GM23338 (cell line): Measurements from ENCODE around the gene TMPRSS11F. TPM values are rescaled to one million over a fixed set of nuclear protein-coding genes. Genes with fewer than 3 reads are reported as not detected.

Experiments used
- ATAC-seq: fragments of 200-7000 bp; cut with Tn5 transposase; 3 replicates; pipeline ENCODE4 v1.9.1; 2020
- DNase-seq: peaks from one replicate; pipeline ENCODE4 v3.0.0-alpha.2; 2015; ENCODE audit warnings: low spot score
- H2AFZ ChIP-seq: fragments of 200-600 bp; sonication (generic); 2 replicates; pipeline ENCODE4 v1.8.0; 2016; ENCODE audit warnings: antibody characterized with exemption, mild to moderate bottlenecking, moderate library complexity
- H3F3A ChIP-seq: fragments of 200-600 bp; sonication (generic); replicated peaks from 2 replicates; pipeline ENCODE4 v1.8.0; 2017; ENCODE audit warnings: antibody characterized with exemption, mixed run types, low read depth
- H3K27ac ChIP-seq: fragments of 200-600 bp; sonication (generic); 2 replicates; pipeline ENCODE4 v1.6.1; 2016; ENCODE audit warnings: low read depth
- H3K27me3 ChIP-seq: fragments of 200-600 bp; sonication (generic); 2 replicates; pipeline ENCODE4 v1.8.0; 2016; ENCODE audit warnings: mild to moderate bottlenecking, mixed run types, moderate library complexity; ENCODE audit not compliant: insufficient read depth
- H3K36me3 ChIP-seq: fragments of 200-600 bp; sonication (generic); 2 replicates; pipeline ENCODE4 v1.8.0; 2016; ENCODE audit warnings: mild to moderate bottlenecking; ENCODE audit not compliant: insufficient read depth
- H3K4me1 ChIP-seq: fragments of 200-600 bp; sonication (generic); 2 replicates; pipeline ENCODE4 v1.8.0; 2016; ENCODE audit warnings: mild to moderate bottlenecking, moderate library complexity; ENCODE audit not compliant: insufficient read depth
- H3K4me2 ChIP-seq: fragments of 200-600 bp; sonication (generic); 2 replicates; pipeline ENCODE4 v1.7.1; 2017; ENCODE audit warnings: mixed run types
- H3K4me3 ChIP-seq: fragments of 200-600 bp; sonication (generic); 2 replicates; pipeline ENCODE4 v1.6.1; 2016; ENCODE audit warnings: mixed run types
- H3K79me2 ChIP-seq: fragments of 200-600 bp; sonication (generic); replicated peaks from 2 replicates; pipeline ENCODE4 v1.8.0; 2017; ENCODE audit warnings: mild to moderate bottlenecking; ENCODE audit not compliant: insufficient read depth
- H3K9me2 ChIP-seq: fragments of 200-600 bp; sonication (generic); 2 replicates; pipeline ENCODE4 v1.8.0; 2017; ENCODE audit not compliant: insufficient read depth
- H4K20me1 ChIP-seq: fragments of 200-600 bp; sonication (generic); replicated peaks from 2 replicates; pipeline ENCODE4 v1.8.0; 2017; ENCODE audit warnings: mild to moderate bottlenecking; ENCODE audit not compliant: insufficient read depth
- H3K27ac Mint-ChIP-seq: 2 replicates; pipeline ENCODE4 v1.8.0; 2020; ENCODE audit warnings: inconsistent platforms, mild to moderate bottlenecking, moderate library complexity, mixed read lengths
- H3K27me3 Mint-ChIP-seq: 3 replicates; pipeline ENCODE4 v1.8.0; 2022; ENCODE audit warnings: low read depth, mild to moderate bottlenecking, moderate library complexity, mixed read lengths, inconsistent platforms; ENCODE audit not compliant: insufficient read depth, poor library complexity
- H3K36me3 Mint-ChIP-seq: 3 replicates; pipeline ENCODE4 v1.8.0; 2021; ENCODE audit warnings: low read depth, mild to moderate bottlenecking, inconsistent platforms, moderate library complexity, mixed read lengths
- H3K4me1 Mint-ChIP-seq: 3 replicates; pipeline ENCODE4 v1.8.0; 2020; ENCODE audit warnings: mild to moderate bottlenecking, inconsistent platforms, mixed read lengths
- H3K4me3 Mint-ChIP-seq: 3 replicates; pipeline ENCODE4 v1.8.0; 2021; ENCODE audit warnings: moderate library complexity, mild to moderate bottlenecking, inconsistent platforms, mixed read lengths
- H3K9me3 Mint-ChIP-seq: 3 replicates; pipeline ENCODE4 v1.8.0; 2020; ENCODE audit warnings: moderate library complexity, mild to moderate bottlenecking, inconsistent platforms, mixed read lengths
- CREB1 ChIP-seq: fragments of 250-450 bp; sonication (Bioruptor Pico); IDR thresholded peaks from 2 replicates; pipeline ENCODE4 v1.5.0; 2020; ENCODE audit warnings: low read depth, mild to moderate bottlenecking, moderate library complexity
- CTCF ChIP-seq, 2 experiments: fragments of 200-600 bp in 1 of 2; sonication (generic) in 1 of 2; conservative IDR thresholded peaks; 2 replicates each; pipeline versions ENCODE4 v1.5.1 to v1.6.1; 2016 to 2017; ENCODE audit warnings: antibody characterized with exemption in 2 of 2, low read depth in 2 of 2, mild to moderate bottlenecking in 2 of 2, moderate library complexity in 1 of 2
- EZH2 ChIP-seq: fragments of 200-600 bp; sonication (generic); IDR thresholded peaks from one replicate; pipeline ENCODE4 v1.8.0; 2017; ENCODE audit warnings: antibody characterized with exemption, mild to moderate bottlenecking, low read depth; ENCODE audit not compliant: unreplicated experiment
- EZH2phosphoT487 ChIP-seq: fragments of 200-600 bp; sonication (generic); IDR thresholded peaks from one replicate; pipeline ENCODE4 v1.8.1; 2018; ENCODE audit warnings: antibody characterized with exemption; ENCODE audit not compliant: unreplicated experiment
- JUNB ChIP-seq: IDR thresholded peaks from one replicate; pipeline ENCODE4 v1.6.1; 2016; ENCODE audit warnings: antibody characterized with exemption; ENCODE audit not compliant: unreplicated experiment
- NANOG ChIP-seq: IDR thresholded peaks from 2 replicates; pipeline ENCODE4 v1.6.1; 2016; ENCODE audit warnings: antibody characterized with exemption, borderline replicate concordance
- POLR2AphosphoS5 ChIP-seq: IDR thresholded peaks from 2 replicates; pipeline ENCODE4 v1.6.1; 2016; ENCODE audit warnings: antibody characterized with exemption, low read depth
- STAT1 ChIP-seq: IDR thresholded peaks from one replicate; pipeline ENCODE4 v1.6.1; 2016; ENCODE audit warnings: antibody characterized with exemption; ENCODE audit not compliant: unreplicated experiment
- ZNF114 ChIP-seq: fragments of 250-450 bp; sonication (Bioruptor Pico); IDR thresholded peaks from 2 replicates; pipeline ENCODE4 v1.5.0; 2020; ENCODE audit warnings: mild to moderate bottlenecking, moderate library complexity
- ZNF331 ChIP-seq: fragments of 250-450 bp; sonication (Bioruptor Pico); IDR thresholded peaks from 2 replicates; pipeline ENCODE4 v1.5.0; 2020; ENCODE audit warnings: low read depth, mild to moderate bottlenecking, moderate library complexity
- polyA plus RNA-seq: library from polyadenylated mRNA; unstranded; fragments of >200 nt; fragmentation: Nextera tagmentation; extraction: Ambion mirVana; gene quantifications from 2 replicates; pipeline ENCODE4 v1.2.1, GENCODE V29; 2016
- total RNA-seq: library from RNA; depleted of rRNA; stranded (reverse); fragments of >200 nt; shearing (Covaris generic); gene quantifications from 2 replicates; pipeline ENCODE4 v1.2.3, GENCODE V29; 2014
- TF ChIP-seq, protein P1 (sequence below): IDR thresholded peaks from one replicate; pipeline ENCODE4 v1.6.1; 2018; ENCODE audit warnings: antibody characterized with exemption; ENCODE audit not compliant: unreplicated experiment
- TF ChIP-seq, protein P2 (sequence below): IDR thresholded peaks from 2 replicates; pipeline ENCODE4 v1.6.1; 2016; ENCODE audit warnings: antibody characterized with exemption
- TF ChIP-seq, protein P3 (sequence below): fragments of 250-450 bp; sonication (Bioruptor Pico); IDR thresholded peaks from 2 replicates; pipeline ENCODE4 v1.5.0; 2020; ENCODE audit warnings: mild to moderate bottlenecking, moderate library complexity

Gene TMPRSS11F
- total and polyA plus RNA-seq, 2 experiments from 2014 or later: not detected

DNA sequence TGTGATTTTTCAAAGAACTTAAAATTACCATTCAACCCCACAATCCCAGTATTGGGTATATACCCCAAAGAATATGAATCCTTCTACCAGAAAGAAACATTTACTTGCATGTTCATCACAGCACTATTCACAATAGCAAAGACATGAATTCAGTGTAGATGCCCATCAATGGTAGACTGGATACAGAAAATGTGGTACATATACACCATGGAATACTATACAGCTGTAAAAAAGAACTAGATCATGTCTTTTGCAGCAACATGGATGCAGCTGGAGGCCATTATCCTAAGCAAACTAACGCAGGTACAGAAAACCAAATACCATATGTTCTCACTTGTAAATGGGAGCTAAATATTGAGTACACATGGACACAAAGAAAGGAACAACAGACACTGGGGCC is 34.1 kb upstream of the TMPRSS11F start:
- peaks cover 12% of the 10 kb centered on the region for H3K4me1 Mint-ChIP-seq
- H3K36me3 ChIP-seq: no peaks in the 10 kb centered on the region
- H4K20me1 ChIP-seq: no peaks in the 10 kb centered on the region
- DNase-seq (no peak), ATAC-seq (no peak)
- no peaks in the 10 kb centered on the region for H3K27me3 ChIP-seq
- H3F3A ChIP-seq: no peaks in the 10 kb centered on the region
- no peaks in the 10 kb centered on the region; the same call in 1 of the 2 replicates for H3K9me2 ChIP-seq
- no peak overlapping the region for H2AFZ ChIP-seq
- H3K27ac Mint-ChIP-seq: no peak overlapping the region
- H3K4me2 ChIP-seq: no peak overlapping the region
- TF ChIP-seq ZNF331 (CRISPR knock-in tag): no peak
- TF ChIP-seq POLR2AphosphoS5: no peak
- TF ChIP-seq NANOG: no peak
- TF ChIP-seq EZH2: no peak
- no peak for TF ChIP-seq EZH2phosphoT487
- TF ChIP-seq JUNB: no peak
- TF ChIP-seq, protein P1, sequence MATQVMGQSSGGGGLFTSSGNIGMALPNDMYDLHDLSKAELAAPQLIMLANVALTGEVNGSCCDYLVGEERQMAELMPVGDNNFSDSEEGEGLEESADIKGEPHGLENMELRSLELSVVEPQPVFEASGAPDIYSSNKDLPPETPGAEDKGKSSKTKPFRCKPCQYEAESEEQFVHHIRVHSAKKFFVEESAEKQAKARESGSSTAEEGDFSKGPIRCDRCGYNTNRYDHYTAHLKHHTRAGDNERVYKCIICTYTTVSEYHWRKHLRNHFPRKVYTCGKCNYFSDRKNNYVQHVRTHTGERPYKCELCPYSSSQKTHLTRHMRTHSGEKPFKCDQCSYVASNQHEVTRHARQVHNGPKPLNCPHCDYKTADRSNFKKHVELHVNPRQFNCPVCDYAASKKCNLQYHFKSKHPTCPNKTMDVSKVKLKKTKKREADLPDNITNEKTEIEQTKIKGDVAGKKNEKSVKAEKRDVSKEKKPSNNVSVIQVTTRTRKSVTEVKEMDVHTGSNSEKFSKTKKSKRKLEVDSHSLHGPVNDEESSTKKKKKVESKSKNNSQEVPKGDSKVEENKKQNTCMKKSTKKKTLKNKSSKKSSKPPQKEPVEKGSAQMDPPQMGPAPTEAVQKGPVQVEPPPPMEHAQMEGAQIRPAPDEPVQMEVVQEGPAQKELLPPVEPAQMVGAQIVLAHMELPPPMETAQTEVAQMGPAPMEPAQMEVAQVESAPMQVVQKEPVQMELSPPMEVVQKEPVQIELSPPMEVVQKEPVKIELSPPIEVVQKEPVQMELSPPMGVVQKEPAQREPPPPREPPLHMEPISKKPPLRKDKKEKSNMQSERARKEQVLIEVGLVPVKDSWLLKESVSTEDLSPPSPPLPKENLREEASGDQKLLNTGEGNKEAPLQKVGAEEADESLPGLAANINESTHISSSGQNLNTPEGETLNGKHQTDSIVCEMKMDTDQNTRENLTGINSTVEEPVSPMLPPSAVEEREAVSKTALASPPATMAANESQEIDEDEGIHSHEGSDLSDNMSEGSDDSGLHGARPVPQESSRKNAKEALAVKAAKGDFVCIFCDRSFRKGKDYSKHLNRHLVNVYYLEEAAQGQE: no peak
- TF ChIP-seq, protein P2, sequence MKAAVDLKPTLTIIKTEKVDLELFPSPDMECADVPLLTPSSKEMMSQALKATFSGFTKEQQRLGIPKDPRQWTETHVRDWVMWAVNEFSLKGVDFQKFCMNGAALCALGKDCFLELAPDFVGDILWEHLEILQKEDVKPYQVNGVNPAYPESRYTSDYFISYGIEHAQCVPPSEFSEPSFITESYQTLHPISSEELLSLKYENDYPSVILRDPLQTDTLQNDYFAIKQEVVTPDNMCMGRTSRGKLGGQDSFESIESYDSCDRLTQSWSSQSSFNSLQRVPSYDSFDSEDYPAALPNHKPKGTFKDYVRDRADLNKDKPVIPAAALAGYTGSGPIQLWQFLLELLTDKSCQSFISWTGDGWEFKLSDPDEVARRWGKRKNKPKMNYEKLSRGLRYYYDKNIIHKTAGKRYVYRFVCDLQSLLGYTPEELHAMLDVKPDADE: no peak
- no peak for TF ChIP-seq CTCF (conservative IDR thresholded peaks at IDR 0.05; ENCODE audit: low read depth in 2 of 2)
- TF ChIP-seq, protein P3, sequence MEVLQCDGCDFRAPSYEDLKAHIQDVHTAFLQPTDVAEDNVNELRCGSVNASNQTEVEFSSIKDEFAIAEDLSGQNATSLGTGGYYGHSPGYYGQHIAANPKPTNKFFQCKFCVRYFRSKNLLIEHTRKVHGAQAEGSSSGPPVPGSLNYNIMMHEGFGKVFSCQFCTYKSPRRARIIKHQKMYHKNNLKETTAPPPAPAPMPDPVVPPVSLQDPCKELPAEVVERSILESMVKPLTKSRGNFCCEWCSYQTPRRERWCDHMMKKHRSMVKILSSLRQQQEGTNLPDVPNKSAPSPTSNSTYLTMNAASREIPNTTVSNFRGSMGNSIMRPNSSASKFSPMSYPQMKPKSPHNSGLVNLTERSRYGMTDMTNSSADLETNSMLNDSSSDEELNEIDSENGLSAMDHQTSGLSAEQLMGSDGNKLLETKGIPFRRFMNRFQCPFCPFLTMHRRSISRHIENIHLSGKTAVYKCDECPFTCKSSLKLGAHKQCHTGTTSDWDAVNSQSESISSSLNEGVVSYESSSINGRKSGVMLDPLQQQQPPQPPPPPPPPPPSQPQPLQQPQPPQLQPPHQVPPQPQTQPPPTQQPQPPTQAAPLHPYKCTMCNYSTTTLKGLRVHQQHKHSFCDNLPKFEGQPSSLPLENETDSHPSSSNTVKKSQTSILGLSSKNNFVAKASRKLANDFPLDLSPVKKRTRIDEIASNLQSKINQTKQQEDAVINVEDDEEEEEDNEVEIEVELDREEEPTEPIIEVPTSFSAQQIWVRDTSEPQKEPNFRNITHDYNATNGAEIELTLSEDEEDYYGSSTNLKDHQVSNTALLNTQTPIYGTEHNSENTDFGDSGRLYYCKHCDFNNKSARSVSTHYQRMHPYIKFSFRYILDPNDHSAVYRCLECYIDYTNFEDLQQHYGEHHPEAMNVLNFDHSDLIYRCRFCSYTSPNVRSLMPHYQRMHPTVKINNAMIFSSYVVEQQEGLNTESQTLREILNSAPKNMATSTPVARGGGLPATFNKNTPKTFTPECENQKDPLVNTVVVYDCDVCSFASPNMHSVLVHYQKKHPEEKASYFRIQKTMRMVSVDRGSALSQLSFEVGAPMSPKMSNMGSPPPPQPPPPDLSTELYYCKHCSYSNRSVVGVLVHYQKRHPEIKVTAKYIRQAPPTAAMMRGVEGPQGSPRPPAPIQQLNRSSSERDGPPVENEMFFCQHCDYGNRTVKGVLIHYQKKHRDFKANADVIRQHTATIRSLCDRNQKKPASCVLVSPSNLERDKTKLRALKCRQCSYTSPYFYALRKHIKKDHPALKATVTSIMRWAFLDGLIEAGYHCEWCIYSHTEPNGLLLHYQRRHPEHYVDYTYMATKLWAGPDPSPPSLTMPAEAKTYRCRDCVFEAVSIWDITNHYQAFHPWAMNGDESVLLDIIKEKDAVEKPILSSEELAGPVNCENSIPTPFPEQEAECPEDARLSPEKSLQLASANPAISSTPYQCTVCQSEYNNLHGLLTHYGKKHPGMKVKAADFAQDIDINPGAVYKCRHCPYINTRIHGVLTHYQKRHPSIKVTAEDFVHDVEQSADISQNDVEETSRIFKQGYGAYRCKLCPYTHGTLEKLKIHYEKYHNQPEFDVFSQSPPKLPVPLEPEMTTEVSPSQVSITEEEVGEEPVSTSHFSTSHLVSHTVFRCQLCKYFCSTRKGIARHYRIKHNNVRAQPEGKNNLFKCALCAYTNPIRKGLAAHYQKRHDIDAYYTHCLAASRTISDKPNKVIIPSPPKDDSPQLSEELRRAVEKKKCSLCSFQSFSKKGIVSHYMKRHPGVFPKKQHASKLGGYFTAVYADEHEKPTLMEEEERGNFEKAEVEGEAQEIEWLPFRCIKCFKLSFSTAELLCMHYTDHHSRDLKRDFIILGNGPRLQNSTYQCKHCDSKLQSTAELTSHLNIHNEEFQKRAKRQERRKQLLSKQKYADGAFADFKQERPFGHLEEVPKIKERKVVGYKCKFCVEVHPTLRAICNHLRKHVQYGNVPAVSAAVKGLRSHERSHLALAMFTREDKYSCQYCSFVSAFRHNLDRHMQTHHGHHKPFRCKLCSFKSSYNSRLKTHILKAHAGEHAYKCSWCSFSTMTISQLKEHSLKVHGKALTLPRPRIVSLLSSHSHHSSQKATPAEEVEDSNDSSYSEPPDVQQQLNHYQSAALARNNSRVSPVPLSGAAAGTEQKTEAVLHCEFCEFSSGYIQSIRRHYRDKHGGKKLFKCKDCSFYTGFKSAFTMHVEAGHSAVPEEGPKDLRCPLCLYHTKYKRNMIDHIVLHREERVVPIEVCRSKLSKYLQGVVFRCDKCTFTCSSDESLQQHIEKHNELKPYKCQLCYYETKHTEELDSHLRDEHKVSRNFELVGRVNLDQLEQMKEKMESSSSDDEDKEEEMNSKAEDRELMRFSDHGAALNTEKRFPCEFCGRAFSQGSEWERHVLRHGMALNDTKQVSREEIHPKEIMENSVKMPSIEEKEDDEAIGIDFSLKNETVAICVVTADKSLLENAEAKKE: no peak
- TF ChIP-seq STAT1: no peak
- no peak for TF ChIP-seq CREB1 (CRISPR knock-in tag)
- TF ChIP-seq ZNF114: no peak
- H3K79me2 ChIP-seq: no peaks in the 10 kb centered on the region
- H3K4me3 Mint-ChIP-seq: no peak overlapping the region
- no peak overlapping the region for H3K27ac ChIP-seq
- no peaks in the 10 kb centered on the region for H3K9me3 Mint-ChIP-seq
- H3K4me1 ChIP-seq: peaks cover 10% of the 10 kb centered on the region; the same call in 1 of the 2 replicates
- H3K27me3 Mint-ChIP-seq: no peaks in the 10 kb centered on the region
- no peak overlapping the region for H3K4me3 ChIP-seq
- H3K36me3 Mint-ChIP-seq: no peaks in the 10 kb centered on the region
